Effector memory CD8-positive, alpha-beta T cell (primary cell): ENCODE data around the gene EHBP1.

Experiments used
- ATAC-seq: fragments of 150-1000 bp; cut with Tn5 transposase; replicated peaks from 2 replicates; pipeline ENCODE4 v1.10.0; 2021; ENCODE audit warnings: mild to moderate bottlenecking, moderate library complexity
- DNase-seq, 3 experiments: peaks; one replicate each; pipeline ENCODE4 v3.0.0; 2021
- H3K27ac Mint-ChIP-seq, 2 donors: one replicate each; pipeline ENCODE4 v1.8.0; 2022; ENCODE audit warnings: mild to moderate bottlenecking in 2 of 2, mixed read lengths in 2 of 2, moderate library complexity in 2 of 2
- H3K27me3 Mint-ChIP-seq, 2 donors: one replicate each; pipeline ENCODE4 v1.8.0; 2022; ENCODE audit warnings: mixed read lengths in 2 of 2
- H3K36me3 Mint-ChIP-seq: one replicate; pipeline ENCODE4 v1.8.0; 2022; ENCODE audit warnings: mild to moderate bottlenecking, moderate library complexity, mixed read lengths; ENCODE audit not compliant: insufficient read depth
- H3K4me1 Mint-ChIP-seq, 2 donors: one replicate each; pipeline ENCODE4 v1.8.0; 2022; ENCODE audit warnings: low read depth in 2 of 2, mixed read lengths in 2 of 2
- H3K4me3 Mint-ChIP-seq, 2 donors: one replicate each; pipeline ENCODE4 v1.8.0; 2022; ENCODE audit warnings: mild to moderate bottlenecking in 2 of 2, mixed read lengths in 2 of 2, moderate library complexity in 2 of 2
- H3K9me3 Mint-ChIP-seq, 2 donors: one replicate each; pipeline ENCODE4 v1.8.0; 2022; ENCODE audit warnings: mixed read lengths in 2 of 2

Gene EHBP1

DNA sequence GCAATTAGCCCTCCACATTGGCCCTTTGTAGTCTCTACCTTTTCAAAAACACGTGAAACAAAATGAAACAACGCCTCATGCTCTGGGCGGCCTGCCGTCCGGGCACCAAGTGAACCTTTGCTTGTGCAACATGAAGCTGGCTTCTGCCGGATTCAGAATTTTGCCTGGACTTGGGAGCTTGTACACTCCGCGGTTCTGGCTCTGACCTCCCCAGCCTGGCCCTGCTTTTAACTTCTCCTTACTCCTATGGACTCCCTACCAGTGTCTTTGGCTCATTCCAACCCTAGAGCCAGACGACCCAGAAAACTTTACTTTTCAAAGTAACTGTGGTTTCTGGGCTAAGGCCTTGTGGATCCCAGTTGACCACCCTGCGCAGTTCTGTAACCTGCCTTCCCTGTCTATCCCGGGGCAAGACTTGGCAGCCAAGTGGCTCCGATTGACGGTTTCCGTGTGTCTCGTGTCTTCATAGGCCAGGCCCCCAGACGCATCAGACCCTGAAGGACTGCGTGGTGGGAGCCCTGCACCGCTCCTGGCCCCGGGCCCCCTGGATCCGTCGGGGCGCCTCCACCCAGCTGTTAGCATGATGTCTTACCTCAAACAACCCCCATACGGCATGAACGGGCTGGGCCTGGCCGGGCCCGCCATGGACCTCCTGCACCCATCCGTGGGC lies 347.0 kb downstream of the EHBP1 start:
- no peaks in the 10 kb centered on the region for H3K9me3 Mint-ChIP-seq
- no peak overlapping the region for H3K27ac Mint-ChIP-seq
- H3K36me3 Mint-ChIP-seq = peaks cover 7% of the 10 kb centered on the region
- peaks cover 89 to 97% of the 10 kb centered on the region in 2 donors for H3K27me3 Mint-ChIP-seq
- H3K4me3 Mint-ChIP-seq = peak overlapping the region; percentile 71 to 79
- DNase-seq (no peak), ATAC-seq (no peak)
- H3K4me1 Mint-ChIP-seq = peaks cover 55 to 57% of the 10 kb centered on the region in 2 donors

DNA sequence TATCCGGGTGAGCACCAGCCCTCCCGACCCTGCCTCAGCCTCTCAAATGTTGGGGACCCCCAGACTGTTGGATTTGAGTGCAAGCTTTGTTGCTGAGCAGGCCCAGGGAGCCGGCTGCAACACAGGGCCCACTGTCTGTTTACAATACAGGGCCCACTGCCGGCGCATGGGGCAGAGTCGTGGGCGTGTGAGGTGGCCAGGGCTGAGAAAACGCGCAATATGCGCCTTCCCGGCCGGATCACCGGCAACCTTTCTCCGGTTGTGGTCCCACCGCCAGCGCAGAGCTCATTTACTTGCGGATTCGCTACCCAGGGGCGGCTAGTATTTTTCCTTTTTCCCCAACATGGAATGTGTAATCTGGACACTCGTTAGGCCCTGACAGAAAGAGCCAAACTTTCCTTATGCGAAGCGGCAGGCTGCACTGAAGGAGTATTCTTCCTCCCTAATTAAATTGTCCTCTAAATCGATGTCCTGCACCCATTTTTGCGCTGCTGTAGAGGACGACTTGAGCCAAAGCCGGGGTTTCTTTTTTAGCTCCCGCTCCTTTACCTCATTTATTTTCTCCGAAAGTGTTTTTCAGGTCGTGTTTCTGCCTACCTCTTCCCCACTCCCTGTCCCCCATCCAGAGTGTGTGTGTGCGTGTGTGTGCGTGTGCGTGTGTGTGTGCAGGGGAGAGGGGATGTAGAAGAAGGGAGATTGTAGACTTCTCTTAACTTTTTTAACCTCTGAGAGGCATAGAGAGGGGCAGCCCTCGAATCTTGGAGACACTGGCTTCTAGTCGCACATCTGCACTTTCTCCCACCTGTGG lies 347.8 kb downstream of the EHBP1 start:
- Mint-ChIP-seq H3K4me1 (peaks cover 52 to 53% of the 10 kb centered on the region in 2 donors), H3K9me3 (no peaks in the 10 kb centered on the region), H3K36me3 (peaks cover 12% of the 10 kb centered on the region), H3K27ac (no peak overlapping the region), H3K27me3 (peaks cover 90 to 97% of the 10 kb centered on the region in 2 donors), H3K4me3 (peak overlapping the region; percentile 27 to 57)
- ATAC-seq (no peak), DNase-seq (no peak)

DNA sequence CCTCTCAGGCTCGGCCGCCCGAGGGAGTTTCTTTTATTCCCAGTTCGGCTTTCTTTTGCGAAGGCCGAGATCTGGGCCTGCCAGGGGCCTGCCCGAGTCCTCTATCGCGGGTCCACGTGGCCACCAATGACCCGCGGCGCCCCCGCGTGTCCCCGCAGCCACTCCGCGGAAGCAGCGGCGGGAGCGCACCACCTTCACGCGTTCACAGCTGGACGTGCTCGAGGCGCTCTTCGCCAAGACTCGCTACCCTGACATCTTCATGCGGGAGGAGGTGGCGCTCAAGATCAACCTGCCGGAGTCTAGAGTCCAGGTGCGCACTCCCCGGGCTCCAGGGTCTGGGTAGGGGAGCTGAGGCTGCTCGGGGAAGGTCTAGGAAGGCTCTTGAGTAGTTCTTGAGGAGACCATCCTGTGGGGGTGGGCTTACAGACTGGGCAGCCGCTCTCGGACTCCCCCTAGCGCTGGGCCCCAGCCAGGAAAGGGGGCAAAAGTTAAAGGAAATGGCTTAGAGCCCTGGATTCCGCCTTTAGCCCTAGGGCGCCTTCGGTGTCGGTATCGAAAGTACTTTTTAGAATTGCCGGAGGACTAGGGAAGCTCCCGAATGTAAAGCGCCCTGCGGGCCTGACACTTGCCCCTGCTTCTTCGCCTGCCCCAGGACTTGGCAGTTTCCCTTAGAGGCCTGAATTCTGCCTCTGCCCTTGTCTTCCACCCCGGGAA lies 348.5 kb downstream of the EHBP1 start:
- Mint-ChIP-seq H3K4me3 (peak overlapping the region; percentile 45 to 57), H3K9me3 (no peaks in the 10 kb centered on the region), H3K27ac (no peak overlapping the region), H3K4me1 (peaks cover 45 to 50% of the 10 kb centered on the region in 2 donors), H3K27me3 (peaks cover 88 to 95% of the 10 kb centered on the region in 2 donors), H3K36me3 (peaks cover 12% of the 10 kb centered on the region)
- DNase-seq (no peak), ATAC-seq (no peak)

DNA sequence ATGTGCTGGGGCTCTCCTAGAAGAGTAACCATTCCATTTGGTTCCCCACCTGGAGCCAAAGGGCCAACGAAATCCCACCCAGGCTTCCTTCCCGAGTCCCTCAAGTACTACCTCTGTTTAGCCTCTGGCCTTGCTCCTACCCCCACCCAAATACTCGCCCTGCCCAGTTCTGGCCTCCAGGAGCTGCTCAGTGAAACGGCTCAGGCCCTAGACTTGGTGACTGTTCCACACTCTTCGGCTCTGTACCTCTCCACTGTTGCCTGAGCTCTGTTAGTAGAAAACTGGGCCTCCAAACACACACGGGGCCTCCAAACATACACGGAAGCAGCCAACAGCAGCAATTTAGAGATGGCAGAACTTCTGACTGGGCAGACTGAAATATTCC lies 349.3 kb downstream of the EHBP1 start:
- H3K36me3 Mint-ChIP-seq = peaks cover 12% of the 10 kb centered on the region
- H3K9me3 Mint-ChIP-seq = no peaks in the 10 kb centered on the region
- H3K27ac Mint-ChIP-seq = no peak overlapping the region
- DNase-seq (no peak), ATAC-seq (no peak)
- H3K4me1 Mint-ChIP-seq = peaks cover 37 to 44% of the 10 kb centered on the region in 2 donors
- H3K27me3 Mint-ChIP-seq = peaks cover 82 to 89% of the 10 kb centered on the region in 2 donors
- peak overlapping the region in 1 of 2 donors; percentile 57 for H3K4me3 Mint-ChIP-seq

DNA sequence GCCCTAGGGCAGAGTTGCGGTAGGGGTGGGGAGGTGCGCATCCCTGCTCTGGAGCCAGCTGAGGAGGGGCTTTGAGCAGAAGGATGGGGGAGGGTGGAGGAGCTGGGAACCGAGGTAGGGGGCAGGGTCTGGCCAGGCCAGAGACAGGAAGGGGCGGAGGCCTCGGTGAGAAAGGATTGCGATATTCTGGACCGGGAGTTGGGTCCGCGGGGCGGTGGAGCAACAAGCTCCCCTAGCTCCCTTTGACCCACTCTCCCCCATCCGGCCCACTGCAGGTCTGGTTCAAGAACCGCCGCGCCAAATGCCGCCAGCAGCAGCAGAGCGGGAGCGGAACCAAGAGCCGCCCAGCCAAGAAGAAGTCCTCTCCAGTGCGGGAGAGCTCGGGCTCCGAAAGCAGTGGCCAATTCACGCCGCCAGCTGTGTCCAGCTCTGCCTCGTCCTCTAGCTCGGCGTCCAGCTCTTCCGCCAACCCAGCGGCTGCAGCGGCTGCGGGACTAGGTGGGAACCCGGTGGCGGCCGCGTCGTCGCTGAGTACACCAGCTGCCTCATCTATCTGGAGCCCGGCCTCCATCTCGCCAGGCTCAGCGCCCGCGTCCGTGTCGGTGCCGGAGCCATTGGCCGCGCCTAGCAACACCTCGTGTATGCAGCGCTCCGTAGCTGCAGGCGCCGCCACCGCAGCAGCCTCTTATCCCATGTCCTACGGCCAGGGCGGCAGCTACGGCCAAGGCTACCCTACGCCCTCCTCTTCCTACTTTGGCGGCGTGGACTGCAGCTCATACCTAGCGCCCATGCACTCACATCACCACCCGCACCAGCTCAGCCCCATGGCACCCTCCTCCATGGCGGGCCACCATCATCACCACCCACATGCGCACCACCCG lies 350.0 kb downstream of the EHBP1 start:
- H3K4me3 Mint-ChIP-seq = peak overlapping the region; percentile 48 to 57
- peaks cover 41 to 43% of the 10 kb centered on the region in 2 donors for H3K4me1 Mint-ChIP-seq
- no peak overlapping the region for H3K27ac Mint-ChIP-seq
- peaks cover 86 to 90% of the 10 kb centered on the region in 2 donors for H3K27me3 Mint-ChIP-seq
- ATAC-seq (no peak), DNase-seq (no peak)
- H3K9me3 Mint-ChIP-seq = no peaks in the 10 kb centered on the region
- peaks cover 12% of the 10 kb centered on the region for H3K36me3 Mint-ChIP-seq

DNA sequence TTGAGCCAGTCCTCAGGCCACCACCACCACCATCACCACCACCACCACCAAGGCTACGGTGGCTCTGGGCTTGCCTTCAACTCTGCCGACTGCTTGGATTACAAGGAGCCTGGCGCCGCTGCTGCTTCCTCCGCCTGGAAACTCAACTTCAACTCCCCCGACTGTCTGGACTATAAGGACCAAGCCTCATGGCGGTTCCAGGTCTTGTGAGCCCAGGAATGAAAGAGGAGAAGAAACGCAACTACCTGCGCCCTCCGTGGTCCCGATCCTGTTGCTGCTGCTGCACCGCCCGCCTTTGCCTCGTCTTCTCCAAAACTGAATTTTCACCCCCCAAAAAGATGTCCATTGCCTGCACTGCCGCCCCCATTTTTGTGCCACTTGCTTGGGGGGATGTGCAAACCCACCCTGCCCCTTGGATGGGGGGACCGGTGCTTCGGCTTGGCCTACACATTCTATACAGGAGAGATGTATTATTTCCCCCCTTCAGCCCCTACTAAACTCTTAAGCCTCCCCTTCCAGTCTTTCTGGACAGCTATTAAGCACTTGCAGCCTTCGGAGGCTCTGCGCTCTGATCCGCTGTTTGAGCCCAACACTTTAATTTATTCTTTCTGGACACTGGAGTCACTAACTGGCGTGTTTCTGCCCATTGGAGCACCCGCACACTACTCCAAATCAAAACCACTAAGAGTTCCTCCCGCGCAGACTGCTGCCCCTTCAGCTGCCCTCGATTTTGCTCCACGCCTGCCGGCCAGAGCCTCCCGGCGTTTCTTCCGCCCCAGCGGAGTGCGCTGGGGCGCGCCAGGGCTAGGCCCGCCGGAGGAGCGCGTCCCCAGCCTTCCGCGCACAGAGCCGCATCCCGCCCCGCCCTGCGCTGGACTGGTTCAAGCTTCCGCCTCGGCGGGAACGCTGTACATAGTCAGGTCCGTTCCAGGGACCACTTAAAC lies 350.9 kb downstream of the EHBP1 start:
- Mint-ChIP-seq H3K9me3 (no peaks in the 10 kb centered on the region), H3K36me3 (peaks cover 12% of the 10 kb centered on the region), H3K4me3 (peak overlapping the region; percentile 45 to 48), H3K4me1 (peaks cover 36 to 39% of the 10 kb centered on the region in 2 donors), H3K27ac (no peak overlapping the region), H3K27me3 (peaks cover 85 to 89% of the 10 kb centered on the region in 2 donors)
- DNase-seq (no peak), ATAC-seq (no peak)

DNA sequence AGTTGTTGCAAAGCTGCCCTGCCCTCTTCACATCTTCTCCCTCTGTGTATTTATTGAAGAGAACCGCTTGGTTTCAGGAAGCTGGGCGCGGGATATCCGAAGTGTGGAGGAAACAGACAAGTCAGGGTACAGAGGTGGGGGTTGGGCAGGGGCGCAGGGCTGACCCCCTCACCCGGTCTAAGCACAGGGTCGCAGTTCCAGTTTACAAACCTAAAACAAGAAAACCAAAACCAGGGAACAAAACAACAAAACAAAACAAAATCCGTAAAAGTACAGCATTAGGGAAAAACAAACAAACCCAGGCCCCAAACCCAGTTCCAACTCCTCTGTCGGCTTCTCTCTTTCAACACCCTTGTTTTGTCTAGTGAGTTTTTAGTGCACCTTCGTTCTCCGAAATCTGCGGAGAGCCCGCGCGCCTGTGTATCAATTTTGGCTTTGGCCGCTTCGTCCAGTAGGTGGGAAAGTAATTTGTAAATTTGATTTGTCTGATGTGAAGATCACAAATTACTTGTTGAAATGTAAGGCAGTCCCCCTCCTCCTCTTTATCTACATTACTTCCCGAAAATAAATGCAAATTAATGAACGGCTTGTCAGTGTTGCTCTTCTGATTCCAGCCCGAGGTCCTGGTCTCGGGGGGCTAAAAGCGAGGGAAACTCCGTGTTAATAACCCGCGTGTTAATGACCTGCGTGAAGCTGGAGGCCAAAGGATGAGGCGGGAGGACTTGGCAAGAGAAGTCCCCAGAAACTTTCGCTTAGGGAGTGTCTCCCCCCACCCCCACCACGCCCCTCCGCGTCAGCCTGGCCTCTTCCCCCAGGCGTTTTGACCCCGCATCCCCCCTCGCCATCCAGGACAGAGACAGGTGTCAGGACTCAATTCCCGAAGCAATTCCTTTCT lies 352.0 kb downstream of the EHBP1 start:
- H3K9me3 Mint-ChIP-seq = no peaks in the 10 kb centered on the region
- H3K27me3 Mint-ChIP-seq = peaks cover 84 to 91% of the 10 kb centered on the region in 2 donors
- peaks cover 36 to 37% of the 10 kb centered on the region in 2 donors for H3K4me1 Mint-ChIP-seq
- H3K36me3 Mint-ChIP-seq = peaks cover 12% of the 10 kb centered on the region
- ATAC-seq (no peak), DNase-seq (no peak)
- no peak overlapping the region for H3K27ac Mint-ChIP-seq
- peak overlapping the region; percentile 25 to 56 for H3K4me3 Mint-ChIP-seq

DNA sequence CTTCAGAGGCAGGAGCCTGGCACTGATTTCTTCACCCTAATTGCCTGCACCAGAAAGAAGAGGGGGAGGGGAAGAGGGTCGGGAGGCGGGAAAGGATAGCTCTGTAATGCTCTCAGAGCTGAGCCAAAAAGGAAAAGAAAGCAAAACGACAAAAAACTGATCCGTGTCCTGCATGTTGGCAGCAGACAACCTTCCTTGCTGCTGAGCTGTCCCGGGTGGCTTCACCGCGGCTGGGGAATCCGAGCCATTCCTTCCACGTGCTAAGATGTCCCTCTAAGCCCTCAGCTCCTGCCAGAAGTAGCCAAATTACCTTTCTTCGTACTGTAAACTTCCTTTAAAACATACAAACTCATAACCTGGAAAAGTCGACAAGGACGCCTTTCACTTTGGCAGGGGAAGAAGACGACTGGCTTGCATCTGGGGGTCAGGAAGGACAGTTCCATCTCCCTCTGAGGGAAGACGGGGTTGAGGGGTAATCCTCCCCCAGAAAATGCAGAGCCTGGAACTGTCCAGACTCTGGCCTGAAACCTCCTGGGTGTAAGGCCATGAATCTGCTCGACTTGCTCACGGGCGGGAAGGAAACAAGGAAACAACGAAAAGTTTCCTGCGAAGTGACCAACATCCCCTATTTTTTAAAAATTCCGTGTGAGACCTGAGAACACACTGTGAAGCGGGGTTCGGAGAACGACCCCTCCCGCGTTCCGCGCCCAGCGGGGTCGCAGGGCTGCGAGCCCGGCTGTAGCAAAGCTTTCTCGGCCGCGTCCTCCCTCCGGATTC lies 352.8 kb downstream of the EHBP1 start:
- peaks cover 81 to 88% of the 10 kb centered on the region in 2 donors for H3K27me3 Mint-ChIP-seq
- ATAC-seq = no peak
- H3K9me3 Mint-ChIP-seq = no peaks in the 10 kb centered on the region
- H3K4me1 Mint-ChIP-seq = peaks cover 36 to 37% of the 10 kb centered on the region in 2 donors
- peaks cover 12% of the 10 kb centered on the region for H3K36me3 Mint-ChIP-seq
- no peak for DNase-seq
- H3K27ac Mint-ChIP-seq = no peak overlapping the region
- peak overlapping the region; percentile 25 to 56 for H3K4me3 Mint-ChIP-seq

DNA sequence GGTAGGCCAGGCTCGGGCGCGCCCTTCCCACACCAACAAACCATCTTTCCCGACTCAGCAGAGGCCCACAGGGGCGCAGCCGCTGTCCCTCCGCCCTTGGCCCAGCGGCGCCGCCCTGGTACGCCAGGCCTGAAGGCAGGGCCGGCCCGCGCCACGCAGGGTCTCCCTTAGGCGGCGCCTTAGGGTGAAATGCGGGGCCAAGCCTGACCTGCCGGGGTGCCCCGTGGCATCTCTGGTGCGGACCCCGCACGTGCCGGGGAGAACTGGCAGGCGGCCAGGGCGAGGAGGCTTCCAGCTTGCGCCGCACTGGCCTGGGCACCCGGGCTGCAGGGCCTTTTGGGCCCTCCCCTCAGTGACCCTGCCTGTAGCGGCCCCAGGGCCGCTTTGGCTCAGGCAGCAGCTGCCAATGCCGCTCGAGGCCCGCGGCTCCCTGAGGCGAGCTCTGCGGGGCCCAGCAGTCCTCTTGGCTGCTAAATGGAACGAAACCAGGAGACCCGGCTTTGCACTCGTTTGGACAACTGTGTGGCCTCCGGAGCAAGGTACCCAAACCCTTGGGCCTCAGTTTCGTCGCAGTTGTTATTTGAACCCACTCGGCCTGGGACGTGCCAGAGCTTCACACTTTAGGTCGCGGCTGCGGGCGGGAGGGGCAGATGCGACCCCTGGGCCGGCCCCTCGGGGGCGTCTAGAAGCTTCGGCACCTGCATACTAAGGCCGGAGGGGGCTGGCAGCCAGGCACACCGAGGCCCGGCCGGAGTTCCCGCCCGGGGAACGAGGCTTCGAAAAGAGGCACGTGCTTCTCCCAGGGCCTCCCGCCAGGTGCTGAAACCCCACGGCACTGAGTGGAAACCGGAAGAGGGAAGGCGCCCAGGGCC lies 353.6 kb downstream of the EHBP1 start:
- no peaks in the 10 kb centered on the region for H3K9me3 Mint-ChIP-seq
- DNase-seq = no peak
- H3K4me3 Mint-ChIP-seq = peak overlapping the region in 1 of 2 donors; percentile 56
- ATAC-seq = no peak
- no peak overlapping the region for H3K27ac Mint-ChIP-seq
- peaks cover 28 to 33% of the 10 kb centered on the region in 2 donors for H3K4me1 Mint-ChIP-seq
- H3K36me3 Mint-ChIP-seq = peaks cover 12% of the 10 kb centered on the region
- peaks cover 80 to 87% of the 10 kb centered on the region in 2 donors for H3K27me3 Mint-ChIP-seq

DNA sequence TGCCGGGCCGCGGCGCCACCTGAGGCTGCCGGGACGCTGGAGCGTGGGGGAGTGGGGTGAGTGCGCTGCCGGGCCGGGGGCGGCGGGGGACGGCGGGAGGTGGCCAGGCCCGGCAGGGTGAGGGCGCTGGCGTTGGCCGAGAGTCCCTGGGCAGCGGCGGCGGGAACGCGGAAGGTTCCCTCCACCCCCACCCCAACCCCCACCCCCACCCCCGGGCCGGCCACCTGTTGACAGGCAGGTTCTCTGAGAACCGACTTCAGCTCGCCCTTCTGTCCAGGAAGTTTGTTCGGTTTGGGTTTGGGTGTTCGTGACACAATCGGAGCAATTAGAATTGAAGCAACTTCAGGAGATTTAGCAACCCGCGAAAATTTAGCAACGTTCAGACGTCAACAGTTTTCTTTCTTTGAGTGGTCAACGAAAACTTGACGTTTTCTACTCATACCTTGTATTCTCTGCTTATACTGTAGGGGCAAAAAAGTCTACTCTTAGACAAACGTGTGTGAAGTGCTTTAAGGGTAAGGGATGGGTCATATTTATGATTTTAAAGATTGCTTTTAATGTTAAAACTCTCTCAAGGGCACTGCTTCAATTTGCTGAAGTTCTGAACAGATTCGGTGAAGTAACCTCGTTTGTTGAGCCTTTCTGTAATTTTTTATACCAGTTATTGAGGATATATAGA lies 354.4 kb downstream of the EHBP1 start:
- ATAC-seq = no peak
- Mint-ChIP-seq H3K9me3 (no peaks in the 10 kb centered on the region), H3K36me3 (peaks cover 12% of the 10 kb centered on the region), H3K4me1 (peaks cover 22 to 27% of the 10 kb centered on the region in 2 donors), H3K4me3 (peak overlapping the region in 1 of 2 donors; percentile 37), H3K27ac (no peak overlapping the region), H3K27me3 (peaks cover 78 to 87% of the 10 kb centered on the region in 2 donors)
- DNase-seq = no peak
